A549 treated with GW870086 at 1 μM for 4 hours (cell line): ENCODE measurements around the gene CD55. TPM values are rescaled to one million over a fixed set of nuclear protein-coding genes. Genes with fewer than 3 reads are reported as not detected.

Source experiments
- total RNA-seq: library from RNA; stranded (reverse); fragments of 200-300 nt; extraction: Qiagen RNA extraction; gene quantifications from 5 replicates; pipeline ENCODE4 v1.2.3, GENCODE V29; 2022; ENCODE audit warnings: low read depth

The CD55 gene, protein sequence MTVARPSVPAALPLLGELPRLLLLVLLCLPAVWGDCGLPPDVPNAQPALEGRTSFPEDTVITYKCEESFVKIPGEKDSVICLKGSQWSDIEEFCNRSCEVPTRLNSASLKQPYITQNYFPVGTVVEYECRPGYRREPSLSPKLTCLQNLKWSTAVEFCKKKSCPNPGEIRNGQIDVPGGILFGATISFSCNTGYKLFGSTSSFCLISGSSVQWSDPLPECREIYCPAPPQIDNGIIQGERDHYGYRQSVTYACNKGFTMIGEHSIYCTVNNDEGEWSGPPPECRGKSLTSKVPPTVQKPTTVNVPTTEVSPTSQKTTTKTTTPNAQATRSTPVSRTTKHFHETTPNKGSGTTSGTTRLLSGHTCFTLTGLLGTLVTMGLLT
- total RNA-seq = 93.7 to 142 TPM (median 122 TPM) in 5 replicates

DNA sequence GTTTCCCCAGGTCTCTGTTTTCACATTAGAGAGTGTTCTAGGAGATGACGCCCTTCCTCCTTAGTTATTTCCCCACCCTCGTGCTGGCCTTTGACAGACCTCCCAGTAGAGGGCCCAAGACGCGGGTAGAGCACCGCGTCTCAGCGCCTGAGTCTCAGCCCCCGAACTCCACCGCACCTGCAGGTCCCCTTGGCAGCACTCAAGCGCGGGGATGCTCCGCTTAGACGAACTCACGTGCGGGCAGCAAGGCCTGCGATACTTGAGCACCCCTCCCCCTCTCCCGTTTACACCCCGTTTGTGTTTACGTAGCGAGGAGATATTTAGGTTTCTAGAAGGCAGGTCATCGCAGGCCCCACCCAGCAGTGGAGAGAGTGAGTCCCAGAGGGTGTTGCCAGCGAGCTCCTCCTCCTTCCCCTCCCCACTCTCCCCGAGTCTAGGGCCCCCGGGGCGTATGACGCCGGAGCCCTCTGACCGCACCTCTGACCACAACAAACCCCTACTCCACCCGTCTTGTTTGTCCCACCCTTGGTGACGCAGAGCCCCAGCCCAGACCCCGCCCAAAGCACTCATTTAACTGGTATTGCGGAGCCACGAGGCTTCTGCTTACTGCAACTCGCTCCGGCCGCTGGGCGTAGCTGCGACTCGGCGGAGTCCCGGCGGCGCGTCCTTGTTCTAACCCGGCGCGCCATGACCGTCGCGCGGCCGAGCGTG is at the start of gene CD55:
TSS of gene CD55 (plus strand) at position 600 of the 711 bp plus-strand sequence. CDS start at position 688, 88 bp downstream.

Other genes with a start within 250 kb of the CD55 start
- gene C4BPB, start 232.8 kb upstream of the CD55 start, total RNA-seq = 1.1 to 2.2 TPM (median 1.7 TPM) in 5 replicates
- 0.46 to 0.77 TPM (median 0.54 TPM) in 5 replicates for gene C4BPA, start 217.4 kb upstream of the CD55 start, total RNA-seq
- 0.03 to 0.05 TPM in 2 of 5 replicates, not detected in the others for gene CR2, start 132.7 kb downstream of the CD55 start, total RNA-seq
- gene CR1, start 174.5 kb downstream of the CD55 start, total RNA-seq = not detected in 5 replicates